Neutrophil (primary cell): ENCODE measurements around the gene ATAT1.

Experiments
- H3K27ac ChIP-seq: fragments of 200-600 bp; sonication (generic); 2 replicates; pipeline ENCODE4 v1.5.1; 2016; ENCODE audit warnings: mild to moderate bottlenecking, moderate library complexity
- H3K27me3 ChIP-seq: fragments of 200-600 bp; sonication (generic); 2 replicates; pipeline ENCODE4 v1.6.0; 2016; ENCODE audit warnings: mild to moderate bottlenecking
- H3K36me3 ChIP-seq: fragments of 200-600 bp; sonication (generic); 2 replicates; pipeline ENCODE4 v1.5.1; 2017
- H3K4me1 ChIP-seq, 2 experiments: fragments of 200-600 bp in 1 of 2; sonication (generic) in 1 of 2; 1 replicate in 1 of 2; 2 replicates in 1 of 2; pipeline versions ENCODE4 v1.5.1 to v1.6.1; 2013 to 2016; ENCODE audit warnings: low read depth in 1 of 2, low read length in 1 of 2, mild to moderate bottlenecking in 1 of 2, moderate library complexity in 1 of 2; ENCODE audit not compliant: control insufficient read depth in 1 of 2, insufficient read depth in 1 of 2
- H3K4me3 ChIP-seq, 2 experiments: fragments of 200-600 bp in 1 of 2; sonication (generic) in 1 of 2; 1 replicate in 1 of 2; 2 replicates in 1 of 2; pipeline ENCODE4 v1.5.1; 2013 to 2016; ENCODE audit warnings: low read depth in 1 of 2, low read length in 1 of 2, mild to moderate bottlenecking in 1 of 2, moderate library complexity in 1 of 2
- H3K9me3 ChIP-seq: fragments of 200-600 bp; sonication (generic); 2 replicates; pipeline ENCODE4 v1.5.1; 2016
- TF ChIP-seq, protein P1 (sequence below): fragments of 200-600 bp; sonication (generic); IDR thresholded peaks from 2 replicates; pipeline ENCODE4 v1.5.1; 2016; ENCODE audit warnings: antibody characterized with exemption

The ATAT1 gene

GRCh38 chr6:30682143-30683117, 55.8 kb downstream of the ATAT1 start:
- Histone ChIP-seq H3K27ac (peak overlapping the region; percentile 95), H3K36me3 (peaks cover 49% of the 10 kb centered on the region), H3K9me3 (no peaks in the 10 kb centered on the region), H3K27me3 (no peaks in the 10 kb centered on the region), H3K4me1 (peaks cover 44 to 66% of the 10 kb centered on the region in 2 experiments), H3K4me3 (peak overlapping the region; percentile 95 to 100)
- TF ChIP-seq, protein P1, sequence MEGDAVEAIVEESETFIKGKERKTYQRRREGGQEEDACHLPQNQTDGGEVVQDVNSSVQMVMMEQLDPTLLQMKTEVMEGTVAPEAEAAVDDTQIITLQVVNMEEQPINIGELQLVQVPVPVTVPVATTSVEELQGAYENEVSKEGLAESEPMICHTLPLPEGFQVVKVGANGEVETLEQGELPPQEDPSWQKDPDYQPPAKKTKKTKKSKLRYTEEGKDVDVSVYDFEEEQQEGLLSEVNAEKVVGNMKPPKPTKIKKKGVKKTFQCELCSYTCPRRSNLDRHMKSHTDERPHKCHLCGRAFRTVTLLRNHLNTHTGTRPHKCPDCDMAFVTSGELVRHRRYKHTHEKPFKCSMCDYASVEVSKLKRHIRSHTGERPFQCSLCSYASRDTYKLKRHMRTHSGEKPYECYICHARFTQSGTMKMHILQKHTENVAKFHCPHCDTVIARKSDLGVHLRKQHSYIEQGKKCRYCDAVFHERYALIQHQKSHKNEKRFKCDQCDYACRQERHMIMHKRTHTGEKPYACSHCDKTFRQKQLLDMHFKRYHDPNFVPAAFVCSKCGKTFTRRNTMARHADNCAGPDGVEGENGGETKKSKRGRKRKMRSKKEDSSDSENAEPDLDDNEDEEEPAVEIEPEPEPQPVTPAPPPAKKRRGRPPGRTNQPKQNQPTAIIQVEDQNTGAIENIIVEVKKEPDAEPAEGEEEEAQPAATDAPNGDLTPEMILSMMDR: peak; percentile 38

DNA sequence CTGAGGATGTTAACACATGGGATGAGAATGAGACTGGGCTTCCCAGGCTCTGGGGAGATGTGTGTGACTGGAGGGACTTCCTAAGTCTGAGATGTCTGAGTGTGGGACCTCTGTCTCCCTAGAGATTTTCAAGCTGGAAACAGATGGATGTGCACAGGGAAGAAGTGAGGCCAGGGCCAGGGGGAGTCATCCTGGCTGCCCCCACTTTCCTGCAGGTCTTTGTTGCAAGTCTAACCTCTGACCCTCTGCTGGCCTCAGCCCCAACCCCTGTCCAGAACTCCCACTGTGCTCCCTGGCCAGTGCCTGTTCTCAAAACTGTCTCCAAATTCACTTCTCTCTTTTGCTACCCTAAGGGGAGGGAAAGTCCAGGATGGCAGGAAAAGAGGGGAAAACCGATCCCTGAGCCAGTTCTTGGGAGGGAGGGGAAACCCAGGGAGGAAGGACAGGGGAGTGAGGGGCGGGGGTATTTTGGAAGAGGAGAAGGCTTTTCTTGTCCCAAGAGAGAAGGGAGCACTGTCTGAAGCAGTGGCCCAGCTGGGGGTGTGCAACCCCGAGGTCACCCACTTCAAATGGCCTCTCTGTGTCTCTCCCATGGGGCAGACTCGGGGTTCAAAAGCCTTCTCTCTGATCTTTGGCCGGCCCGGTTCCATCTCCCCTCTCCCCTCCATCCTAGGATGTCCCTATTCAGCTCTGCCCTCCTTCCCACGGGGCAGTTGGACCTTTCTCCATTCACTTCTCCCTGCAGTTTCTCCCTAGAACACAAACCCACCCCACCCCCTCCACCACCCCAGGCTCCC, 56.7 kb downstream of the ATAT1 start:
- peak overlapping the region; percentile 95 to 100 for H3K4me3 ChIP-seq
- TF ChIP-seq, protein P1: no peak
- no peaks in the 10 kb centered on the region for H3K9me3 ChIP-seq
- peaks cover 53 to 76% of the 10 kb centered on the region in 2 experiments for H3K4me1 ChIP-seq
- H3K27ac ChIP-seq: peak overlapping the region; percentile 95
- H3K27me3 ChIP-seq: no peaks in the 10 kb centered on the region
- peaks cover 39% of the 10 kb centered on the region for H3K36me3 ChIP-seq

DNA sequence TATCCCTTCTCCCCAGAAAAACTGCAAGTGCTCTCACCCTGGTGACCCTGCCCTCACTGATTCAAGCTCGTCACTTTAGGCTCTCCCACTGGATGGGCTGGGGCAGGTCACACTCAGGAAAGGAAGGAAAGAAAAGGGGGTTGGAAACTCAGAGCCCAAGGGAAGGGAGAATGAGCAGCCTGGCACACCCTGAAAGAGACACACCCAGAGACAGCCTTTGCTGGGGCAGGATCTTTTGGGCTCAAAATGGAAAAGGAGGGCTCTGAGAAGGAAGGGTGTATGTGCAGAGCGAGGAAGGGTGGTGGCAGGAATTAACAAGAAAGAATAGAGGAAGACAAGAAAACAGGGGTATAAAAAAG, 57.3 kb downstream of the ATAT1 start:
- Histone ChIP-seq H3K9me3 (no peaks in the 10 kb centered on the region), H3K4me1 (peaks cover 53 to 76% of the 10 kb centered on the region in 2 experiments), H3K4me3 (peak overlapping the region; percentile 95 to 100), H3K27me3 (no peaks in the 10 kb centered on the region), H3K36me3 (peaks cover 33% of the 10 kb centered on the region), H3K27ac (peak overlapping the region; percentile 95)
- TF ChIP-seq, protein P1: no peak

DNA sequence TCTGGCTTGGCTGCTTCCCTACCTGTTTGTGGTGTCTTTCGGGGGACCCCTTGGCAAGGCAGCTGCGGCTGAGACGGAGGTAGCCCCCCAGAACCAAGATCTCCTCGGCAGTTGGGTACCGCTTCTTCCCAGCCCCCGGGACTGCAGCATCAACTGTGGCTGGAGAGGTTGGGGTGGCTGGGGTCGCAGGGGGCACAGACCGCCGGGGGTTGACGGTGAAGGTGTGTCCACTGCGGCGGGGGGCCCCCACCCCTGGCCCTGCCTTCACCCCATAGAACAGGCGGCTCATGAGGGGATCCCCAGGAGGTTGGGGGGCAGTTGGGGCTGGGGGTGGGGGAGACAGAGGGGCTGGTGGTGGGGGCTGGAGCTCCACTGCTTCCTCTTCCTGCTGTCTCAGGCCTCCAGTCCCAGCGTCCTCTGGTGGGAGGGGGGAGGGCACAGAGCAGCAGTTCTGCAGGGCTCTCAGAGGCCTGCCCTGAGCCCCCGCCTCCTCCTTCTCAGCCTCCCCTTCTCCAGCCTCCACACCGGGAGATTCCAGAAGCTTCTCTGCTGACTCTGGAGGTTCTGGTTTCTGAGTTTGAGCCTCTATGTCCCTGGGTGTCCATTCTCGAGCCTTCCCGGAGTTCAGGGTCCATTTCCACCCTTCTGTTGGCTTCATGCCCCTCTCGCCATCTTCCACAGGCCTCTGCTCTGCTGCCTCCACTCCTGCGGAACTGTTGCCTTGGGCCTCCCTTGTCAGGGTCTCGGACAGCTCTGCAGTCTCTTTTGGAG, 57.9 kb downstream of the ATAT1 start:
- Histone ChIP-seq H3K36me3 (peaks cover 27% of the 10 kb centered on the region), H3K4me1 (peaks cover 53 to 76% of the 10 kb centered on the region in 2 experiments), H3K9me3 (no peaks in the 10 kb centered on the region), H3K27me3 (no peaks in the 10 kb centered on the region), H3K27ac (peak overlapping the region; percentile 95), H3K4me3 (peak overlapping the region; percentile 95 to 100)
- TF ChIP-seq, protein P1: peak; percentile 14
